Panc1 (cell line): ENCODE results near the gene KPNA4. TPM values are rescaled to one million over a fixed set of nuclear protein-coding genes. Genes with fewer than 3 reads are reported as not detected.

Experiments used
- ATAC-seq: fragments of 200-7000 bp; cut with Tn5 transposase; 2 replicates; pipeline ENCODE4 v1.9.1; 2020; ENCODE audit warnings: mild to moderate bottlenecking, moderate library complexity
- BruUV-seq: library from RNA; stranded (reverse); fragments of 400-500 nt; replicated peaks from 2 replicates; lab custom pipeline; 2021; lab: Mats Ljungman, UMichigan
- CTCF ChIA-PET: fragments of 300-600 bp; sonication (Branson Sonifier 250); formaldehyde crosslinking; loops from one replicate; lab custom pipeline; 2022; ENCODE audit warnings: antibody characterized with exemption; lab: Charles Lee
- POLR2A ChIA-PET: fragments of 300-600 bp; sonication (Branson Sonifier 250); formaldehyde crosslinking; loops from one replicate; lab custom pipeline; 2022; ENCODE audit warnings: antibody characterized with exemption; lab: Charles Lee
- DNase-seq: peaks from one replicate; pipeline ENCODE4 v3.0.0-alpha.2; 2010; ENCODE audit warnings: low read depth, low spot score
- H3K27ac ChIP-seq: 2 replicates; pipeline ENCODE4 v1.5.1; 2011; ENCODE audit warnings: mild to moderate bottlenecking, low read length, inconsistent platforms
- H3K27me3 ChIP-seq: fragments of 200-500 bp; sonication (Bioruptor generic); 2 replicates; pipeline ENCODE4 v1.6.0; 2014; ENCODE audit warnings: low read length, inconsistent platforms; ENCODE audit not compliant: control insufficient read depth, insufficient read depth
- H3K36me3 ChIP-seq: fragments of 200-500 bp; sonication (Bioruptor generic); 2 replicates; pipeline ENCODE4 v1.5.1; 2014; ENCODE audit warnings: inconsistent platforms, mild to moderate bottlenecking, low read length, moderate library complexity; ENCODE audit not compliant: control insufficient read depth, insufficient read depth
- H3K4me1 ChIP-seq: 2 replicates; pipeline ENCODE4 v1.5.1; 2011; ENCODE audit warnings: inconsistent platforms, mild to moderate bottlenecking, low read length, moderate library complexity; ENCODE audit not compliant: control insufficient read depth, insufficient read depth
- H3K4me3 ChIP-seq, 2 experiments: 2 replicates each; pipeline ENCODE4 v1.5.1; 2011 to 2012; ENCODE audit warnings: low read depth in 2 of 2, low read length in 2 of 2, mild to moderate bottlenecking in 2 of 2, inconsistent platforms in 1 of 2, moderate library complexity in 1 of 2
- H3K9me3 ChIP-seq: fragments of 200-500 bp; sonication (Bioruptor generic); 2 replicates; pipeline ENCODE4 v1.5.1; 2014; ENCODE audit warnings: low read depth, mild to moderate bottlenecking, inconsistent platforms, low read length, moderate library complexity; ENCODE audit not compliant: control insufficient read depth, insufficient read depth
- POLR2AphosphoS5 ChIP-seq: IDR thresholded peaks from 2 replicates; pipeline ENCODE4 v1.6.1; 2012; ENCODE audit warnings: mild to moderate bottlenecking, low read depth, low read length, moderate library complexity
- SIN3A ChIP-seq: IDR thresholded peaks from 2 replicates; pipeline ENCODE4 v1.6.1; 2012; ENCODE audit warnings: low read depth, mild to moderate bottlenecking, low read length, moderate library complexity, borderline replicate concordance; ENCODE audit not compliant: insufficient read depth
- TCF7L2 ChIP-seq: IDR thresholded peaks from 2 replicates; pipeline ENCODE4 v1.6.1; 2011; ENCODE audit warnings: mild to moderate bottlenecking, low read depth, low read length, inconsistent platforms
- in situ Hi-C: cut with HindIII; loops from 2 replicates; pipeline ENCODE4 v1.10.0; 2016; ENCODE audit warnings: low sequenced_read_pairs, low pct_unique_long_range_greater_than_20kb
- intact Hi-C: fragments of 100-400 bp; cut with micrococcal nuclease; formaldehyde crosslinking; loops from one replicate; pipeline ENCODE4 v1.10.0; 2022; ENCODE audit not compliant: unreplicated experiment
- total RNA-seq: library from RNA; stranded (reverse); gene quantifications from one replicate; pipeline ENCODE4 v1.2.1, GENCODE V29; 2021; ENCODE audit not compliant: unreplicated experiment
- TF ChIP-seq, protein P1 (sequence below), 2 experiments: IDR thresholded peaks; 2 replicates each; pipeline ENCODE4 v1.6.1; 2011 to 2012; ENCODE audit warnings: low read depth in 2 of 2, control low read depth in 1 of 2, low read length in 1 of 2, mild to moderate bottlenecking in 1 of 2, moderate library complexity in 1 of 2; ENCODE audit not compliant: insufficient read depth in 1 of 2
- TF ChIP-seq, protein P2 (sequence below): fragments of 450-650 bp; IDR thresholded peaks from 2 replicates; pipeline ENCODE4 v1.5.1; 2017; ENCODE audit warnings: mild to moderate bottlenecking

Gene KPNA4
- total RNA-seq, 1 experiment from 2014 or later = 84.4 TPM

DNA sequence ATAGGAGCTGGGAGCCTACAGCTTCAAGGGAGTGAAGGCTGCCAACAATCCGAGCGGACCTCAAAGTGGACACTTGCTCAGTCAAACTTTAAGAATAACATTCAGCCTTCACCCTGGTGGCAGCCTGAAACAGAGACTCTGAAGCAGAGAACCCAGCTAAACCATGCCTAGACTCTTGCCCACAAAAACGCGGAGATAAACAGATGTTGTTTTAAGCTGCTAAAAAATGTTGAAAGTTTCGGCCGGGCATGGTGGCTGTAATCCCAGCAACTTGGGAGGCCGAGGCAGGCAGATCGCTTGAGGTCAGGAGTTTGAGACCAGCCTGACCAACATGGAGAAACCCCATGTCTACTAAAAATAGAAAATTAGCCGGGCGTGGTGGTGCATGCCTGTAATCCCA lies 86.0 kb downstream of the KPNA4 start:
- ChIA-PET CTCF (no interaction called here), POLR2A (no interaction called here)
- Histone ChIP-seq H3K36me3 (no peaks in the 10 kb centered on the region), H3K27ac (no peak overlapping the region), H3K4me3 (no peak overlapping the region), H3K4me1 (no peaks in the 10 kb centered on the region), H3K9me3 (no peaks in the 10 kb centered on the region), H3K27me3 (no peaks in the 10 kb centered on the region)
- DNase-seq (no peak), ATAC-seq (no peak)
- BruUV-seq = no TSS peak
- TF ChIP-seq, protein P1, sequence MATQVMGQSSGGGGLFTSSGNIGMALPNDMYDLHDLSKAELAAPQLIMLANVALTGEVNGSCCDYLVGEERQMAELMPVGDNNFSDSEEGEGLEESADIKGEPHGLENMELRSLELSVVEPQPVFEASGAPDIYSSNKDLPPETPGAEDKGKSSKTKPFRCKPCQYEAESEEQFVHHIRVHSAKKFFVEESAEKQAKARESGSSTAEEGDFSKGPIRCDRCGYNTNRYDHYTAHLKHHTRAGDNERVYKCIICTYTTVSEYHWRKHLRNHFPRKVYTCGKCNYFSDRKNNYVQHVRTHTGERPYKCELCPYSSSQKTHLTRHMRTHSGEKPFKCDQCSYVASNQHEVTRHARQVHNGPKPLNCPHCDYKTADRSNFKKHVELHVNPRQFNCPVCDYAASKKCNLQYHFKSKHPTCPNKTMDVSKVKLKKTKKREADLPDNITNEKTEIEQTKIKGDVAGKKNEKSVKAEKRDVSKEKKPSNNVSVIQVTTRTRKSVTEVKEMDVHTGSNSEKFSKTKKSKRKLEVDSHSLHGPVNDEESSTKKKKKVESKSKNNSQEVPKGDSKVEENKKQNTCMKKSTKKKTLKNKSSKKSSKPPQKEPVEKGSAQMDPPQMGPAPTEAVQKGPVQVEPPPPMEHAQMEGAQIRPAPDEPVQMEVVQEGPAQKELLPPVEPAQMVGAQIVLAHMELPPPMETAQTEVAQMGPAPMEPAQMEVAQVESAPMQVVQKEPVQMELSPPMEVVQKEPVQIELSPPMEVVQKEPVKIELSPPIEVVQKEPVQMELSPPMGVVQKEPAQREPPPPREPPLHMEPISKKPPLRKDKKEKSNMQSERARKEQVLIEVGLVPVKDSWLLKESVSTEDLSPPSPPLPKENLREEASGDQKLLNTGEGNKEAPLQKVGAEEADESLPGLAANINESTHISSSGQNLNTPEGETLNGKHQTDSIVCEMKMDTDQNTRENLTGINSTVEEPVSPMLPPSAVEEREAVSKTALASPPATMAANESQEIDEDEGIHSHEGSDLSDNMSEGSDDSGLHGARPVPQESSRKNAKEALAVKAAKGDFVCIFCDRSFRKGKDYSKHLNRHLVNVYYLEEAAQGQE (IDR thresholded peaks at IDR 0.05; ENCODE audit: insufficient read depth in 1 of 2, low read depth in 2 of 2, low read length in 1 of 2) = no peak
- TF ChIP-seq POLR2AphosphoS5 = no peak
- TF ChIP-seq, protein P2, sequence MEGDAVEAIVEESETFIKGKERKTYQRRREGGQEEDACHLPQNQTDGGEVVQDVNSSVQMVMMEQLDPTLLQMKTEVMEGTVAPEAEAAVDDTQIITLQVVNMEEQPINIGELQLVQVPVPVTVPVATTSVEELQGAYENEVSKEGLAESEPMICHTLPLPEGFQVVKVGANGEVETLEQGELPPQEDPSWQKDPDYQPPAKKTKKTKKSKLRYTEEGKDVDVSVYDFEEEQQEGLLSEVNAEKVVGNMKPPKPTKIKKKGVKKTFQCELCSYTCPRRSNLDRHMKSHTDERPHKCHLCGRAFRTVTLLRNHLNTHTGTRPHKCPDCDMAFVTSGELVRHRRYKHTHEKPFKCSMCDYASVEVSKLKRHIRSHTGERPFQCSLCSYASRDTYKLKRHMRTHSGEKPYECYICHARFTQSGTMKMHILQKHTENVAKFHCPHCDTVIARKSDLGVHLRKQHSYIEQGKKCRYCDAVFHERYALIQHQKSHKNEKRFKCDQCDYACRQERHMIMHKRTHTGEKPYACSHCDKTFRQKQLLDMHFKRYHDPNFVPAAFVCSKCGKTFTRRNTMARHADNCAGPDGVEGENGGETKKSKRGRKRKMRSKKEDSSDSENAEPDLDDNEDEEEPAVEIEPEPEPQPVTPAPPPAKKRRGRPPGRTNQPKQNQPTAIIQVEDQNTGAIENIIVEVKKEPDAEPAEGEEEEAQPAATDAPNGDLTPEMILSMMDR = no peak
- TF ChIP-seq TCF7L2 = no peak
- TF ChIP-seq SIN3A = no peak
- in situ Hi-C loops (no loop called here), intact Hi-C loops (no loop called here)

DNA sequence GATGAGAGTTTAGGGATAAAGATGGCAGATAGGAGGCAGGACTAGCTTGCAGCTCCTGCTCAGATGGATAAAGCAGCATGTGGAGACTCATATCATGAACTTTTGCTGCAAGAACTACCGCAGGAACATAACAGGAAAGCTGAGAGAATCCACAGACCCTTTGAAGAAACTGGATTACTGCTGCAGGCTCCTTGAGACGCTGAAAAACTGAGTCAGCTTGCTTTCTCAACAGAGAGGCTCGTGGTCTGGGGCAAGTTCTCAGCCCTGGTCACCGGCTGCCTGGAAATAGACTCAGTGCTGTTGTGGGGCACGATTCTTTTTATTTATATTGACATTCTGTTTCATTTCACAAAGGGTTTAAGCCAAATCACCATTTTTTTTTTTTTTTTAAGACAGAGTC lies 87.0 kb downstream of the KPNA4 start:
- H3K4me1 ChIP-seq = no peaks in the 10 kb centered on the region
- no peaks in the 10 kb centered on the region for H3K36me3 ChIP-seq
- H3K9me3 ChIP-seq = no peaks in the 10 kb centered on the region
- no peak overlapping the region for H3K27ac ChIP-seq
- ChIA-PET POLR2A (no interaction called here), CTCF (no interaction called here)
- BruUV-seq = no TSS peak
- TF ChIP-seq, protein P1 (IDR thresholded peaks at IDR 0.05; ENCODE audit: insufficient read depth in 1 of 2, low read depth in 2 of 2, low read length in 1 of 2) = no peak
- TF ChIP-seq, protein P2 = no peak
- no peak for TF ChIP-seq POLR2AphosphoS5
- no peaks in the 10 kb centered on the region; the same call in 1 of the 2 replicates for H3K27me3 ChIP-seq
- ATAC-seq = no peak
- no peak overlapping the region for H3K4me3 ChIP-seq
- no peak for DNase-seq
- in situ Hi-C loops (no loop called here), intact Hi-C loops (no loop called here)
